ENCODE data around the gene DDX10. TPM values are rescaled to one million over a fixed set of nuclear protein-coding genes. Genes with fewer than 3 reads are reported as not detected.

Gene DDX10
- total RNA-seq, 1 experiment from 2014 or later = 43.4 TPM

Other genes starting within 250 kb of the DDX10 start
- 0.46 and 0.49 TPM in 2 replicates for gene C11orf65, start 197.5 kb upstream of the DDX10 start, total RNA-seq (2014; rRNA removed; shearing (Covaris generic))
- 28.5 and 32.2 TPM in 2 replicates for gene POGLUT3, start 166.7 kb upstream of the DDX10 start, total RNA-seq (2014; rRNA removed; shearing (Covaris generic))
- gene EXPH5, start 71.3 kb upstream of the DDX10 start, total RNA-seq (2014; rRNA removed; shearing (Covaris generic)) = 0.14 and 0.23 TPM in 2 replicates